ENCODE data around the gene R3HDM1.
"Not testable (repeated sequence)": the region's sequence is repeated elsewhere in the genome, so short reads cannot be mapped to it uniquely, and the experiment has no call there.

Gene R3HDM1

DNA sequence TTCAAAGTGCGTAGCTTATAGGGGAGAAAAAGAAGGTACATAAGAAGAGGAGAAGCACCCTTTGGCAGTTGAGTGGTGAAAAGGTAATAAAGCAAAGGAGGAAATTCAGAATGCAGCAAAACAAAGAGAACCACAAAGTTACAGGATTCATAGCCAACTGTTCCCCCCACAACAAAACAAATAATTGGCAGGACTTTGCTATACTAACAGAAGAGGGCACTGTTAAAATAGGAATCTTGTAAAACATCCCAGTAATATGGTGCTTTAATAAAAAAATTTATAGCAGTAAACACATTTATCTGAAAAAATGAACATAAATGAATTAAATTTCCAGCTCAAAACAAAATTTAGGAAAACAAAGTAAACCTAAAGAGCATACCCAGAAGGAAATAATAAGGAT is 42.3 kb downstream of the R3HDM1 start:
- no peak for DNase-seq

DNA sequence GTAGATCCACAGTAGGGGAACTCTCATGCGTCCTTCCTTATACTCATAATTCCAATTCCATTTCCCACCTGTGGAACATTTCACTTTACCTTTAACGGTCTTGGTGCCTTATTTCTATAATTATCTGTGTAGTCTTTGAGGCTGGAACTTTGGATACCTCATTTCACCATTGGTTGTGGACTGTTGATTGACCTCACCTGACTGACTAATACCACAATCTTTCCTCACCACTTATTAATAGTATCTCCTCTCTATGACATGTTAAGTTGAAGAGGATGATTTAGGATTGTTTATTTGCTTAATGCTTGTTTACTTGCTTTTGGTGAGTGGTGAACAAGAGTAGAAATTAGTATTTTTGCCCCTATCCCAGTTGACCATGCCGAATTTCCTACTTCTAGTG is 50.0 kb downstream of the R3HDM1 start:
- DNase-seq: no peak

DNA sequence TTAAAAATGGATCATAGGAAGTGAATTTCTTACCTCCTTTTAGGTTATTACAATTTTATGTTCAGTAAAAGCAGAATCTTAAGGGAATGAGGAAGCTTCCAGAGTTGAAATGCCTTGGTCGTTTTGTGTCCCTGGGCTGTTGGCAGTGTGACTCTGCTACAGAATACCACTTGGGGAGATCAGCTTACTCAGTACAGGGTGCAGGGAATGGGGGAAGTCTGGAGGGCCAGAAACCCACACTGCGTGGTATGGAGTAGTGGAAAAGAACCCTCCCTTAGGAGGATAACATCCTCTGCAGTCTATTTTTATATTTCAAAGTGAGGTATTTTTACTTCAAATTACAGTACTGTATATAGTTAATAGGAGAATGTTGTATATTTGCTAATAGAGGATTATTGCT is 51.1 kb downstream of the R3HDM1 start:
- DNase-seq: no peak

DNA sequence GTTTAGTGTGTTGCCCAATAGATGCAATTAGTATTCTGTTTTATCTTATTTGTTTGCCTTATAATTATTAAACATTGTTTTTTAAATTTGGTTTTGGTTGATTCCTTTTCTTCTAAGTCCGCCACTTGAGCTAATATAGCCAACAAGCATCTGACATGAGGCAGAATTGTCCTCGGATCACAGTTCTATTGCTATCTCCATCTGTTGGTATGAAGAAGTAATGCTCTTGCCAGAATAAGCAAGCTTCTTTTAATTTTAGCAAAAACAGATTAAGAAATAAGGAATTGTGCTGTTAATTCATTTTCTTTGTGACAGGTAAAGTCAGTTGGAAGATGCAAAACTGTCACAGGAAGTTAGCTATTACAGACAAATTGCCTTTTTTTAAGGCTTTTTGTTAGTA is 54.3 kb downstream of the R3HDM1 start:
- no peak for DNase-seq

DNA sequence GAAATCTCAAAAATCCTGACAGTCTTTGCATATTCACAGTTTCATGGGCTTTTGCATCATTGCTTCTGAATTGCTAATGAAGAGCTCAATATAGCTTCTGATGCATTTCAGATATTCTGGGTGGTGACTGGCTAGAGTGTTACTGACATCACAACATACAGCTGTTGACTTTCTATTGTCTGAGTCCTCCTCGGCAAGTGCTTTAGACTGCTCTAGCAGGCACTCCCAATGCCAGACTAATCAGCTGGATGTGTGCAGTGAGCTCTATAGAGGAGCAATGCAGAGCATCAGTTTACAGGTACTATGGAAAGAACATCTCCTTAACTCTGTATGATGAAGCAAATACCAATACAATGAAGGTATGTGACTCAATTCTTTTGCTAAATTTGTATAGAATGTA is 54.9 kb downstream of the R3HDM1 start:
- no peak for DNase-seq

DNA sequence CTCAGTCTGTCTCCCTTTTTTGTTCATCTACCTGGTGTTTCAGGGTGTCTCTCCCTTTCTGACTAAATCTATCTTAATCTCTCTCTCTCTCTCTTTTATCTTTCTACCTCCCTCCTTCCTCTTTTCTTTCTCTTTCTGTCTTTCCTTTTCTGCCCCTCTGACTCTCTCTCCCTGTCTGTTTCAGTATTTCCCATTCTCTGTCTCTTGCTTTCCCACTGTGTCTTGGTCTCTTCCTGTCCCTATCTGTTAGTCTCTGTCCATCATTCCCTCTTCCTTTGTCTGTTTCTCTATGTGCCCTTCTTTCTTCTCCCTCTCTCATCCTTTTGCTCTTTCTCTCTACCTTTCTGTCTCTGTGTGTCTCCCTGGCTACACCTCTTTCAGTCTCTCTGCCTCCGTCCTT is 56.7 kb downstream of the R3HDM1 start:
- DNase-seq: no peak

DNA sequence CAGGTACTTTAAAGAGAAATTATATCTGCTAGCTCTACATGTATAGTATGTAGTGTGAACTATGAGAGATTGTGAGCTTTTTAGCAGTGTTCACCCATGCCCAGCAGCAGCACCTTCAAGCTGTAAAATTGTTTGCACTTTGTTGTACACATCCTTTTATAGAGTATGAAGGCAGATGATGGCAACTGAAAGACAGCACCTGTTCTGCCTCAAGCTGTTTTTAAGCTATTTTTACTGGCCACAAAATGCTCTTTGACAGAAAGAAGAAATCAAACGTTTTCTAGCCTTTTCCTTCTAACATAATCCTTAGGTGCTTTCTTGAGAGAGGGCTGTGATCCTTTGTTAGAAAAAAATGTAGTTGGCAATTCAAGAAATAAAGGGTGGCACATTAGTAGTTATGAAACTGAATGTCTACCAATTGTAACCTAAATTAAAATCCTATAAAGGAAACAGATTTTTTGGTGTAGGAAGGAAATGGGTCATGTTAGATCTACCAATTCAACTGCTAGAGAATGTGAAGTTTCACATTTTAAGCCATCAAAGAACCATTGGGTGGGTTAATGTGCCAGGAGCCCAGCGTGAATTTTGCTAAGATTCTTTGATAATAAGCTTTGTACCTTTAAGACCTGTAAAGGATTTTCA is 59.5 kb downstream of the R3HDM1 start:
- DNase-seq: no peak

DNA sequence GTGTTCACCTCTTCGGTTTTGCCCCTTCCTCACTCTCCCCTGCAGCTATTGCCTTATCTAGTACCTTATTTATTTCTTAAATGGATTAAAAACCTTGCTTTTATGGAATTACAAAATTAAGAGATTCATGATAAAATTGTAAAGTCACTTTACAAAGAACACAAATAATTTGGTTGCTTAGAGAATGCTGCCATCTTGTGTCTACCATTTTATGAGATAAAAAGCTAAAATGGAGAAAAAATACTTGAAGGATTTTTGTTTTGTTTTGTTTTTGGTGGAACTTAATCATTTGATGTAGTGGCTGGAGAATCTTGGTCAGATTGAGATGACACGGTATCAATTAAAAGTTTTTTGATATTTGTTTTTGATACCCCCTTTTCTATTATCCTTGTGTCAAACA is 69.6 kb downstream of the R3HDM1 start:
- no peak for DNase-seq

DNA sequence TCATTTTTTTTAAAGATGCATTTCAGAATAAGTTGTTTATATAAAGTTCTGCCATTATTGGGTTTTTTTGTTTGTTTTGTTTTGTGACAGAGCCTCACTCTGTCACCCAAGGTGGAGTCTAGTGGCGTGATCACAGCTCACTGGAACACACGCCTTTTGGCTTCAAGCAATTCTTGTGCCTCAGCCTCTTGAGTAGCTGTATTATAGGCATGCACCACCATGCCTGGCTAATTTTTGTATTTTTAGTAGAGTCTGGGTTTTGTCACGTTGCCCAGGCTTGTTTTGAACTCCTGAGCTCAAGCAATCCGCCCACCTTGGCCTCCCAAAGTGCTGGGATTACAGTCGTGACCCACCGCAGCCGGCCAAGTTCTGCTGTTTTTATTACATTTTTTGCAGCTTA is 72.3 kb downstream of the R3HDM1 start:
- DNase-seq: no peak

DNA sequence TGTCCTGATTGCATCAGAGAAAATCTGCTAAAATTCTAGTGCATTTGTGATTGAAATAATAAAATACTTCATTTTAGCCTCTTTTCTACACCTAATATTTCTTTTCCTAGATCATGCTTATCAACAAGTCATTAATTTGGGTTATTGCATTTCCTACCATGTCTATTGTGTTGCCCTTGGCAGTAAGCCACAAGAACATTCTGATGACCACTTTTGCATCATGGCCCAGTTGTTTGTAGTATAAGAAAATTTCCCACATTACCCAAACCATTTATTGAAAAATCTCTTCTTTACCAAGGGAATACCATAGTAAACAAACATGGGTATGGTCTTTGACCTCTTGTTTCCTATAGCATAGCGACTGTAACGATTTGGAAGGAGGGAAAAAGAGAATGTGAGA is 76.3 kb downstream of the R3HDM1 start:
- no peak for DNase-seq

DNA sequence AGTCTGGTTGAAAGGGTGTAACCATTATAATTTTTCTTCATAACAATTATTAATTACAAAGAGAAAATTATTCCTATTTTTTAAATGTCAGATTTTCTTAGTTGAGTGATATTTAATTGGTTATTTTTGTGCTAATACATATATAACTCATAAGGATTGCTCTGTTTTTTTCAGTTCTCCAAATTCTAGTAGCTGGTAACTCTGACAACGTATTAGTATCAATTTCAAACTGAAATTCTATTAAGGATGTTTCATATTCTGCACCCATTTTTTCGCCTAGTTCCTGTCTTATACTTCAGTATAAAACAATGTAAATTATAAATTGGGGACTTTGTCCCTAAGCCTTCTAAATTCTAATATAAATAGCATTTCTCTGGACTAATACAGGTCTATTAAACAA is 81.0 kb downstream of the R3HDM1 start:
- DNase-seq: no peak

DNA sequence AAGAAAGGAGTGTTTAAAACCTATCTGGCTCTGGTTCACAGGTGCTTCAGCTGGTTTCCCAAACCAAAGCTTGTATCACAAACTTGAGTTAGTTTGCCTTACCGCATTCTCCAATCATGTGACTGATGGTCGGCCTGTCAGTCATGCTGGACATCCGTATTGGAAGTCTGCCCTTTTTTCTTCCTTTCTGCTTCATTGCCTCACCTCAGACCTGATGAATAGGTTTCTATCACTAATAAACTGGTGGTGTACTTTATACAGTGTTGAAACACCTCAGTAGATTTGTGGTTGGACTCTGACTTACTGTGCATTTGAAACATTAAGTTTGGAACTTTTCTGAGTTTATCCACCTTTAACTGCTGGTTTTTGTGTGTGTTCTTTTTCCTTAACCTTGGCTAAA is 84.1 kb downstream of the R3HDM1 start:
- DNase-seq: no peak

DNA sequence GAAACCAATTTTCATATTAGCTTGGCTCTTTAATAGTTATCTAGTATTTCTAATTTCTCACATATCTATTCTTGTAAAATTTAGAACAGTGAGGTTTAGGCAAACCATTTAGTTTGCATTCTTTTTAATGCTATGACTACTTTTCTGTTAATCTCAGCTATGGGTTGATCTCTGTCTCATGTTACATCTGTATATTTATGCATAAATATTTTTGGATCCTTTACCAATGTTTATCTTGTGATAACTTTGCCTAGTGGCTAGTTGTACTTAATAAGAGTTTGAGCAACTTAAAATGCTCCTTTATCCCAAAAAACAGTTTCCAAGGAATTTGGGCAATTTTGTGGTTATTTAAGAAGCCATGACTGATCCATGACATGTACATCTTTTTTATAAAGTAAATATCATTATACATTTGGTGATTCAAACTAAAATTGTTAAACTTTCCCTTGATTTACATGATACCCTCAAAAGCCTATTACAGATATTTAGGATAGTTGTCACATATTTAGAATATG is 86.3 kb downstream of the R3HDM1 start:
- DNase-seq: no peak

DNA sequence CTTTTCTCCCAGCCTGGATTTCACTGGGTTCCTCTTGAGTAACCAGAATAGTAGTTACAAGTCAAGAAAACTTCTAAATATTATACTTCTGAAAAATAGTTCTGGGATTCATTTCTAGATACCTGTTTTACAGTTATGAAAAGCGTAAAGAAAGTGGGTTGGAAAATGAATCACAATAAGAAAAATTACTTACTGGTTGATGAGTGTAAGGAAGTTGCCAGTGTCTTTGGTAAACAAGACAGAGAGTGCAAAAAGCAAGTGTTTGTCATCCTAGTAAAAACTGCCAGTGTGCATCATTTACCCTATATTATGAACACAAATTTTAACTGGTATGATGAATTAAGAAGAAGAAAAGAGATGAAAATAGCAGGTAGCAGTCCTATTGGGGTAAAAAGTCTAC is 88.9 kb downstream of the R3HDM1 start:
- no peak for DNase-seq

DNA sequence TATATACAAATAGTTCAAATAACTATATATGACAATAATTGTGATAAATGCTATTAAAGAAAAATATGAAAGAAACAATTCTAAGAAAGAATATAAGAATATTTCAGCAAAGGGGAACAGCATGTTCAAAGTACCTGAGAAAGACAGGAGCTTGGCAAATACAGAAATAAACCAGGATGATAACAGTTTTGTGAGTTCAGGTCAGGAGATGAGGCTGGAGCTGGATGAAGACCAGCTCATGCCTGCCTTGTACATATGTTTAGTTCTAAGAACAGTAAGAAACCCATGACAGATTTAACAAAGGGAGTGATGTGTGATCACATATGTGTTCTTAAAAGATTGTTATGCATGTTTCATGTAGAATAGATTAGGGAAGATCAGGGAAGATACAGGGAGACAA is 98.2 kb downstream of the R3HDM1 start:
- DNase-seq: no peak

DNA sequence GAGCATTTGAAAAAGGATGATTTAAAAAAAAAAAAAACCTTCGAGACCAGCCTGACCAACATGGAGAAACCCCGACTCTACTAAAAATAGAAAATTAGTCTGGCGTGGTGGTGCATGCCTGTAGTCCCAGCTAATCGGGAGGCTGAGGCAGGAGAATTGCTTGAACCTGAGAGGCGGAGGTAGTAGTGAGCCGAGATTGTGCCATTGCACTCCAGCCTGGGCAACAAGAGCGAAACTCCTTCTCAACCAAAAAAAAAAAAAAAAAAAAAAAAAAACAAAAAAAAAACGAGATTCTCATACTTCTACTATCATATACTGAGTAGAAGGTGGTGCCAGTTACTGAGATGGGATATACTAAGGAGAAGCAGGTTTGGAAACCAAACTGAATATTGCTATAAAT is 98.8 kb downstream of the R3HDM1 start:
- not testable (repeated sequence) for DNase-seq

DNA sequence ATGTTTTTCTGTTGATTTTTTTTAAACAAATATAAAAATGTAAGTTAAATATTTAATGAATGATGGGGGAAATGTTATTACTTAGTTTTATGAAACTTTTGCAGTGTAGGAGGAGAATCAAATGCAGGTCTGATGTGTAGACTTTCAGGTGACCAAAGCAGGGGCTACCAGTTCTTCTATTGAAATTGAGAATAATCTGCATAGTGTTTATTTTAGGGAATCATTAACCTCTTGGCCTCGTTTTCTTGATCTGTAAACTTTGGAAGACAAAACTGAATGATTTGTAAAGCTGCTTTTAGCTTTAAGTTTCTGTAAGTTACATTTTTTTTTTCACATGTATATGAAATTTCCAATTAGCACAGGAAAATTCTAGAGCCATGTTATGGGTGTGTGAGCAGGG is 99.2 kb downstream of the R3HDM1 start:
- no peak for DNase-seq

DNA sequence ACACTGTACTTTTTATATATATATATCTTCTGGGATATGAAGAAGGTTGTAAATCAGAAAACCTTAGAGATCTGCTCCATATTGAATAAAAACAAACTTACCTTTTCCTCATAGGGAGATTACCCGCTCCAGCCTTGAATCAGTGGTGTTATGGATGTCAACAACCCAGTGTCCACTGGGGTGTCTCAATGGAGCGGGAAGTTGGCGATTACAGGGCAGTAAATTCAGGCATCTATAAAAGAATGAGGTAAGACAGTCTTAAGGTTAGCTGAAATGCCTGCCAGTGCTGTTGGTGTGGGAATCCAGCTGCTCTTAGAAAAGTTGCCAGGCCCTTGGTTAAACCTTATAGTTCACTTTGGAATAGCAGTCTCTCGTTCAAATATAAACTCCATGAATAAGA is 102.3 kb downstream of the R3HDM1 start:
- DNase-seq: no peak

DNA sequence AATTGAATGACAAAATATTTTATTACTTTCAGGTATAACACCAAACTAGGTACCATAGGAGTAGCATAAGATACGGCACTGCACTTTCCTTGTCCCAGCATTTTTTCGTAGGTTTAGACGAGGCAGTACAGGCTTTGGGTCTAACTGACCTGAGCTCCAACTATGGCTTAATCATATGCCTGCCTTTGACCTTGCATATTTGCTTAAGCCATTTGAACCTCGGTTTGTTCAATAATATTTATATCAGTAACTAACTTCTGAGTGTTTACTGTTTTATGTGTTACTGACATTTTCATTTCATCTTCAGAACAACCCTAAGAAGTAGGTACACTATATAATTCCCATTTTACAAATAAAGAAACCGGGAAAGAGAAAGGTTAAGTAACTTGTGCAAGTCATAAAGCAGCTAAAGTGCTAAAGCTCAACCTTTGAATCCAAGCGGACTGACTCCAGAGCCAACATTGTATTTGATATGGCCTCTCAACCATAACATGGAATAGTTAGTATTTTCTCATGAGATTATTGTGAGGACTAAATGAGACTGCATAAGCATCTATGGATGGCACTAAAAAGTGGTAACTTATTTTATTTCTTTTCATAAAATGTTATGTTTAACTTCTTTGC is 104.0 kb downstream of the R3HDM1 start:
- no peak for DNase-seq

DNA sequence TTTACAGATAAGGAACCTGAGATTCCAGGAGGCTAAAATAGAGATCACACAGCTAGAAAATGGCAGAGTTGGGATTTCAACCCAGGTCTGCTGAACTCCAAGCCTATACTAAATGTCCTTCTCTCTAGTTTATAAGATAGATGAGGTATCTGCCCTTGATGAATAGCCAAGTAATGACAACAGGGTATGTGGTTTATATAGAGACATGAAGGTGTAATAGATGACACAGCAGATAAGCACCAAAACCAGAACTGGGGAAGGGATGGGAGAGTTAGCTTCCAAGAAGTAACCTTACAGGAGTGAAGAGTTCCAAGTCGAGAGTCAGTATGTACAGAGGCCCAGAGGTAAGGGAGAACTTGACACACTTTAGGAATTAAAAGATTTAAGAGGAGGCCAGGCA is 105.7 kb downstream of the R3HDM1 start:
- DNase-seq: no peak

DNA sequence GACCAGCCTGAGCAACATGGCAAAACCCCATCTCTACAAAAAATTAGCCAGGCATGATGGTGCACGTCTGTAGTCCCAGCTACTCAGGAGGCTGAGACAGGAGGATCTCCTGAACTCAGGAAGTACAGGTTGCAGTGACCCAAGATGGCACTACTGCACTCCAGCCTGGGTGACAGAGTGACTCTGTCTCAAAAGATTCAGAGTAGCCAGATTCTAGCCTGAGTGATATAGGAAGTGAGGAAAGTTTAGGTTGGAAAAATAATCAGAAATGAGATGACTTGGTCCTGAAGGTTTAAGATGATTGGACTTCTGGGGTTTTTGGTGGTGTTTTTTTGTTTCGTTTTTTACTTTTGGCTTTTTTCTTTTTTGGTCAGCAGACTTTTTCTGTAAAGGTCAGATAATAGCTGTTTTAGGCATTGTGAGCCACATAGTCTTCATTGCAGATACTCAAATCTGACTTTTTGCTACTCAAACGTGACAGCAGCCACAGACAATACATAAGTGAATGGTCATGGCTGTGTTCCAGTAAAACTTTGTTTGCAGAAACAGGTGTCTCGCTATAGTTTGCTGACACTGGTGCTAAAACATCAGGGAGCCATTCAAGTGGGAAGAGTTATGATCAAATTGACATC is 106.3 kb downstream of the R3HDM1 start:
- no peak for DNase-seq

DNA sequence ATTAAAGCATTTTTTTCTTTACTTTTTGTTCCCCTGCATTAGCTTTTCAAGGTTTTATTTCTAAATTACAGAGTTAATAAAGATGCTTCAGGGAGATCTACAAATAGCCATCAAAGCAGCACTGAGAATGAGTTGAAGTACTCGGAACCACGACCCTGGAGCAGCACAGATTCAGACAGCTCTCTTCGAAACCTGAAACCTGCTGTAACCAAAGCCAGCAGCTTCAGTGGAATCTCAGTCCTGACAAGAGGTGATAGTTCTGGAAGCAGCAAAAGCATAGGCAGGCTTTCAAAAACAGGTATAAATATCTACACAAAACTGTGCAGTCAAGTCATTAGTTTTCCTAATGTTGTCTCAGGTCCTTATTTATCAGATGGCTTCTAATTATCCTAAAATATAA is 107.5 kb downstream of the R3HDM1 start:
- no peak for DNase-seq

DNA sequence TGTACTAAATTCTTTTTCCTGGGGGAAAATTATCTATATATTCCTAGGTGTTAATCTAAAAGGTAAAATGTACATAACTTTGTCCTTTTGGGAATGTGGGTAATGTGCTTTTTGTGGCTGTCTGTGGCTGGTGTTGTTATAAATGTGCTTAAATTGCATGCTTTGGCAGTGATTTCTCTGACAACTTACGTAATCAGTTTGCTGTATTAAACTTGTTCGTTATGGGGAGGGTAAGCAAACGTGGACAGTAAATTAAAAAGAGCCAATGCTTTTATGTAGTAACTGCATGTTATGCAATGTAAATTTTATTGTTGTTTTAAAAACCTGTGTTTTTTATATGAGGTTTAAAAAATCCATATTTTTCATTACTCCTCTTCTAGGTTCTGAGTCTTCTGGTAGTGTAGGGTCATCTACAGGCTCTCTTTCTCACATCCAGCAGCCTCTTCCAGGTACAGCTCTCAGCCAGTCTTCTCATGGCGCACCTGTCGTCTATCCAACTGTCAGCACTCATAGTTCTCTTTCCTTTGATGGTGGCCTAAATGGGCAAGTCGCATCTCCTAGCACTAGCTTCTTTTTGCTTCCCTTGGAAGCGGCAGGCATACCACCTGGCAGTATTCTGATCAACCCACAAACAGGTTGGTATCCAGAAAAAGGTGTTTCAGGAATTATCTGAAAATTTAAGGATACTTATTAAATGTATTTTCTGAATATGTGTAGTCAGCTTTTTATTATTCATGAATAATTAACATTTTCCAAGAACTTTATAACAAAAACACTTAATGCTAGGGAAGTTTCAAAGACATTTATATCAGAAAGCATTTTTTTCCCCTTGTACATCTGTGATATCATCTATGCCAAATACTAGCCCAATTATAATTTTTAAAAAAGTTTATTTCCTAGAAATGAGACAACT is 110.1 kb downstream of the R3HDM1 start:
- DNase-seq: no peak

Data from activated CD4-positive, CD25-positive, alpha-beta regulatory T cell (primary cell).